Stimulated activated naive CD8-positive, alpha-beta T cell treated with anti-CD3 and anti-CD28 coated beads, Interleukin-15, Interleukin-2, amounts not matched to agents 100 ng/mL and 50 ng/mL, for 24 hours (primary cell): ENCODE measurements around the gene BPIFB1.

Source experiments
- H3K27ac Mint-ChIP-seq: one replicate; pipeline ENCODE4 v1.8.0; 2021; ENCODE audit warnings: mild to moderate bottlenecking, mixed read lengths
- H3K27me3 Mint-ChIP-seq: one replicate; pipeline ENCODE4 v1.8.0; 2021; ENCODE audit warnings: mixed read lengths
- H3K36me3 Mint-ChIP-seq: one replicate; pipeline ENCODE4 v1.8.0; 2021; ENCODE audit warnings: low read depth, mixed read lengths
- H3K4me1 Mint-ChIP-seq: one replicate; pipeline ENCODE4 v1.8.0; 2021; ENCODE audit warnings: low read depth, mixed read lengths
- H3K4me3 Mint-ChIP-seq: one replicate; pipeline ENCODE4 v1.8.0; 2021; ENCODE audit warnings: mild to moderate bottlenecking, mixed read lengths
- H3K9me3 Mint-ChIP-seq: one replicate; pipeline ENCODE4 v1.8.0; 2021; ENCODE audit warnings: mixed read lengths

Gene BPIFB1

GRCh38 chr20:33255005-33255404 lies 28.0 kb upstream of the BPIFB1 start:
- Mint-ChIP-seq H3K27ac (no peak overlapping the region), H3K36me3 (no peaks in the 10 kb centered on the region), H3K4me3 (no peak overlapping the region), H3K4me1 (no peaks in the 10 kb centered on the region), H3K9me3 (peaks cover 4% of the 10 kb centered on the region), H3K27me3 (peaks cover 17% of the 10 kb centered on the region)

- Mint-ChIP-seq H3K4me1 (no peaks in the 10 kb centered on the region), H3K27me3 (peaks cover 27% of the 10 kb centered on the region), H3K4me3 (no peak overlapping the region), H3K9me3 (peaks cover 4% of the 10 kb centered on the region), H3K27ac (no peak overlapping the region), H3K36me3 (no peaks in the 10 kb centered on the region)
These were observed 25.8 kb upstream of the BPIFB1 start for GRCh38 chr20:33257237-33257636.

GRCh38 chr20:33259371-33259770 lies 23.6 kb upstream of the BPIFB1 start:
- Mint-ChIP-seq H3K4me1 (no peaks in the 10 kb centered on the region), H3K27ac (no peak overlapping the region), H3K4me3 (no peak overlapping the region), H3K27me3 (peaks cover 23% of the 10 kb centered on the region), H3K9me3 (peaks cover 2% of the 10 kb centered on the region), H3K36me3 (no peaks in the 10 kb centered on the region)

- H3K27ac Mint-ChIP-seq, result no peak overlapping the region
- H3K4me3 Mint-ChIP-seq, result no peak overlapping the region
- no peaks in the 10 kb centered on the region for H3K4me1 Mint-ChIP-seq
These were observed 21.5 kb upstream of the BPIFB1 start for GRCh38 chr20:33261465-33261864.

GRCh38 chr20:33262658-33263065 lies 20.4 kb upstream of the BPIFB1 start:
- H3K9me3 Mint-ChIP-seq, result no peaks in the 10 kb centered on the region
- H3K4me1 Mint-ChIP-seq, result no peaks in the 10 kb centered on the region
- no peaks in the 10 kb centered on the region for H3K36me3 Mint-ChIP-seq
- no peak overlapping the region for H3K4me3 Mint-ChIP-seq
- no peak overlapping the region for H3K27ac Mint-ChIP-seq
- H3K27me3 Mint-ChIP-seq, result peaks cover 14% of the 10 kb centered on the region

More at GRCh38 chr20:33261465-33261864, 21.5 kb upstream of the BPIFB1 start:
- H3K36me3 Mint-ChIP-seq, result no peaks in the 10 kb centered on the region
- H3K27me3 Mint-ChIP-seq, result peaks cover 14% of the 10 kb centered on the region
- H3K9me3 Mint-ChIP-seq, result no peaks in the 10 kb centered on the region

GRCh38 chr20:33263784-33264183 lies 19.2 kb upstream of the BPIFB1 start:
- Mint-ChIP-seq H3K4me3 (no peak overlapping the region), H3K36me3 (no peaks in the 10 kb centered on the region), H3K9me3 (no peaks in the 10 kb centered on the region), H3K27ac (no peak overlapping the region), H3K27me3 (peaks cover 19% of the 10 kb centered on the region), H3K4me1 (no peaks in the 10 kb centered on the region)

- Mint-ChIP-seq H3K4me1 (no peaks in the 10 kb centered on the region), H3K4me3 (no peak overlapping the region), H3K36me3 (no peaks in the 10 kb centered on the region), H3K27me3 (peaks cover 8% of the 10 kb centered on the region), H3K27ac (no peak overlapping the region), H3K9me3 (no peaks in the 10 kb centered on the region)
These were observed 15.3 kb upstream of the BPIFB1 start for GRCh38 chr20:33267701-33268100.

- no peaks in the 10 kb centered on the region for H3K36me3 Mint-ChIP-seq
- no peaks in the 10 kb centered on the region for H3K4me1 Mint-ChIP-seq
- H3K4me3 Mint-ChIP-seq, result no peak overlapping the region
- H3K27me3 Mint-ChIP-seq, result peaks cover 4% of the 10 kb centered on the region
- H3K9me3 Mint-ChIP-seq, result no peaks in the 10 kb centered on the region
- H3K27ac Mint-ChIP-seq, result peak overlapping the region; percentile 7
These were observed 10.7 kb upstream of the BPIFB1 start for GRCh38 chr20:33272155-33272873.

- Mint-ChIP-seq H3K27ac (no peak overlapping the region), H3K4me1 (no peaks in the 10 kb centered on the region), H3K36me3 (no peaks in the 10 kb centered on the region), H3K27me3 (no peaks in the 10 kb centered on the region), H3K4me3 (no peak overlapping the region), H3K9me3 (no peaks in the 10 kb centered on the region)
These were observed 9.7 kb upstream of the BPIFB1 start for GRCh38 chr20:33273117-33273851.

GRCh38 chr20:33275215-33275614 lies 7.8 kb upstream of the BPIFB1 start:
- Mint-ChIP-seq H3K4me3 (no peak overlapping the region), H3K9me3 (no peaks in the 10 kb centered on the region)

GRCh38 chr20:33275871-33276270 lies 7.1 kb upstream of the BPIFB1 start:
- Mint-ChIP-seq H3K27ac (no peak overlapping the region), H3K4me3 (no peak overlapping the region), H3K4me1 (no peaks in the 10 kb centered on the region), H3K36me3 (no peaks in the 10 kb centered on the region), H3K27me3 (no peaks in the 10 kb centered on the region), H3K9me3 (no peaks in the 10 kb centered on the region)

More at GRCh38 chr20:33275215-33275614, 7.8 kb upstream of the BPIFB1 start:
- Mint-ChIP-seq H3K27ac (no peak overlapping the region), H3K27me3 (no peaks in the 10 kb centered on the region), H3K4me1 (no peaks in the 10 kb centered on the region), H3K36me3 (no peaks in the 10 kb centered on the region)

GRCh38 chr20:33276303-33277113 lies 6.5 kb upstream of the BPIFB1 start:
- Mint-ChIP-seq H3K4me3 (no peak overlapping the region), H3K36me3 (no peaks in the 10 kb centered on the region), H3K9me3 (no peaks in the 10 kb centered on the region), H3K4me1 (no peaks in the 10 kb centered on the region), H3K27me3 (no peaks in the 10 kb centered on the region), H3K27ac (no peak overlapping the region)

- no peaks in the 10 kb centered on the region for H3K36me3 Mint-ChIP-seq
- no peak overlapping the region for H3K4me3 Mint-ChIP-seq
- H3K4me1 Mint-ChIP-seq, result no peaks in the 10 kb centered on the region
- no peaks in the 10 kb centered on the region for H3K9me3 Mint-ChIP-seq
- H3K27ac Mint-ChIP-seq, result no peak overlapping the region
- H3K27me3 Mint-ChIP-seq, result no peaks in the 10 kb centered on the region
These were observed 5.3 kb upstream of the BPIFB1 start for GRCh38 chr20:33277471-33278441.

- H3K27ac Mint-ChIP-seq, result no peak overlapping the region
- no peaks in the 10 kb centered on the region for H3K27me3 Mint-ChIP-seq
- no peaks in the 10 kb centered on the region for H3K4me1 Mint-ChIP-seq
- H3K36me3 Mint-ChIP-seq, result no peaks in the 10 kb centered on the region
- H3K9me3 Mint-ChIP-seq, result no peaks in the 10 kb centered on the region
- H3K4me3 Mint-ChIP-seq, result no peak overlapping the region
These were observed 4.3 kb upstream of the BPIFB1 start for GRCh38 chr20:33278700-33279099.
